ENCODE results near the gene TNIP1. TPM values are rescaled to one million over a fixed set of nuclear protein-coding genes. Genes with fewer than 3 reads are reported as not detected.

The TNIP1 gene
- total RNA-seq, 2 experiments from 2014 or later: 51.4 to 77.5 TPM

DNA sequence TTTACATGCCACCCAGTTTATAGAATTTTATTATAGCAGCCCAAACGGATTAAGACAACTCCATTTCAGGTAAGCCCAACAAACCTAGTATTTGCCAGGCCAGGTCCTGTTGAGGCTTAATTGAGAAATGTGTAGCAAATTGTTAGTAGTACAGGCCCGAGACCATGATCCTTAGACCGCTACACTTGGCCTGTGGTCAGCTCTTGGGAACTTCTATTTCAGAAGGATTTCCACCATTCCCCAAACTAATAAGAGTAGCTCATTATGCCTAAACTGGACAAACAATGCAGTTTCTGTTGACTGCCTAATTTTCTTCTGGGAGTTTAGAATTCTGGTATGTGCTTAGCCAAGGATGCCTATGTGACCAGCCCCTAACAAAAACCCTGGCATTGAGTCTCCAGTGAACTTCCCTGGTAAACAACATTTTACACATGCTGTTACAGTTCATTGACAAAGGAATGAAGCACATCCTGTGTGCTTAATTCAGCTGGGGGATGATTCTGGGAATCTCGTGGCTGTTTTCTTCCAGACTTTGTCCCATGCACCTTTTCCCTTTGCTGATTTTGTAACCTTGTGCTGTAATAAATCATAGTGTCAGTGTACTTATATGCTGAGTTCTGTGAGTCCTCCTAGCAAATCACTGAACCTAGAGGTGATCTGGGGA lies 66.0 kb downstream of the TNIP1 start:
- no peak overlapping the region for H3K4me3 ChIP-seq (ENCODE audit: low read depth, low read length, poor library complexity, severe bottlenecking)
- no peak overlapping the region for H3K4me2 ChIP-seq (ENCODE audit: low read length)
- H3K36me3 ChIP-seq (ENCODE audit: insufficient read depth, low read length): no peaks in the 10 kb centered on the region
- no peak for DNase-seq (ENCODE audit: low spot score)
- CTCF ChIA-PET (ENCODE audit: unreplicated experiment): no interaction called here
- no peak overlapping the region for H2AFZ ChIP-seq (ENCODE audit: low read length)
- no peaks in the 10 kb centered on the region for H3K4me1 ChIP-seq (ENCODE audit: insufficient read depth, low read length, poor library complexity, severe bottlenecking)
- BruUV-seq (replicated peaks): no TSS peak
- H3K9me2 ChIP-seq (ENCODE audit: insufficient read depth, low read length): no peaks in the 10 kb centered on the region
- intact Hi-C loops (cut with micrococcal nuclease; ENCODE audit: unreplicated experiment): no loop called here
- POLR2A ChIA-PET: interaction anchor here (1.0 to 1.4 kb wide), 2 partner anchors 10 to 264 kb away, joined by 3 to 4 read pairs; no protein-coding TSS in a partner anchor
- H3K27ac ChIP-seq (ENCODE audit: low read depth, low read length, poor library complexity, severe bottlenecking): no peak overlapping the region
- no peaks in the 10 kb centered on the region for H3K79me2 ChIP-seq (ENCODE audit: insufficient read depth, low read depth, low read length)
- no peaks in the 10 kb centered on the region for H3K9me3 ChIP-seq (ENCODE audit: low read length)
- TF ChIP-seq, protein P1, sequence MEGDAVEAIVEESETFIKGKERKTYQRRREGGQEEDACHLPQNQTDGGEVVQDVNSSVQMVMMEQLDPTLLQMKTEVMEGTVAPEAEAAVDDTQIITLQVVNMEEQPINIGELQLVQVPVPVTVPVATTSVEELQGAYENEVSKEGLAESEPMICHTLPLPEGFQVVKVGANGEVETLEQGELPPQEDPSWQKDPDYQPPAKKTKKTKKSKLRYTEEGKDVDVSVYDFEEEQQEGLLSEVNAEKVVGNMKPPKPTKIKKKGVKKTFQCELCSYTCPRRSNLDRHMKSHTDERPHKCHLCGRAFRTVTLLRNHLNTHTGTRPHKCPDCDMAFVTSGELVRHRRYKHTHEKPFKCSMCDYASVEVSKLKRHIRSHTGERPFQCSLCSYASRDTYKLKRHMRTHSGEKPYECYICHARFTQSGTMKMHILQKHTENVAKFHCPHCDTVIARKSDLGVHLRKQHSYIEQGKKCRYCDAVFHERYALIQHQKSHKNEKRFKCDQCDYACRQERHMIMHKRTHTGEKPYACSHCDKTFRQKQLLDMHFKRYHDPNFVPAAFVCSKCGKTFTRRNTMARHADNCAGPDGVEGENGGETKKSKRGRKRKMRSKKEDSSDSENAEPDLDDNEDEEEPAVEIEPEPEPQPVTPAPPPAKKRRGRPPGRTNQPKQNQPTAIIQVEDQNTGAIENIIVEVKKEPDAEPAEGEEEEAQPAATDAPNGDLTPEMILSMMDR (conservative IDR thresholded peaks at IDR 0.05; ENCODE audit: low read length): no peak
- TF ChIP-seq EZH2phosphoT487 (IDR thresholded peaks at IDR 0.05; ENCODE audit: borderline replicate concordance, low read depth, low read length): no peak
- H4K20me1 ChIP-seq (ENCODE audit: insufficient read depth, low read length): no peaks in the 10 kb centered on the region

DNA sequence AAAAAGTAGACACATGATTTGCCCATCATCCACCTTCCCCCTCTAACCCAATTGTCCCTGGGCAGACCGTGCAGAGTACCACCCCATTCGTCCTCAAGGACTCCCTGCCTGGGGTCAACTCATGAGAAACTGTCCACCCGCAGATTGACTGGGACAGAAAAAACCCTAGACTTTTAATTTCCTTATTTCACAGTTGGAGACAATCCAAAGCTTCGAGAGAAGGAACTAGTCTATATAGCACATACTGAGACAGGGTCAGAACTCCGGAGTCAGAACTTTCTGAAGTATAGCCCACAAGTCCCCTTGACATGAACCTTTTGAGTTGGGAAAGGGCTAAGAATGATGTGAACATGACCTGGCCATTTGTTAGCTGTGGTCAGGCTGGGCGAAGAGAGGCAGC lies 68.0 kb downstream of the TNIP1 start:
- no peak overlapping the region for H3K4me3 ChIP-seq (ENCODE audit: low read depth, low read length, poor library complexity, severe bottlenecking)
- no peak overlapping the region for H3K4me2 ChIP-seq (ENCODE audit: low read length)
- no peak overlapping the region for H3K27ac ChIP-seq (ENCODE audit: low read depth, low read length, poor library complexity, severe bottlenecking)
- BruUV-seq (replicated peaks): no TSS peak
- ChIA-PET CTCF (ENCODE audit: unreplicated experiment) (no interaction called here), POLR2A (no interaction called here)
- no peaks in the 10 kb centered on the region for H3K36me3 ChIP-seq (ENCODE audit: insufficient read depth, low read length)
- no peak for TF ChIP-seq EZH2phosphoT487 (IDR thresholded peaks at IDR 0.05; ENCODE audit: borderline replicate concordance, low read depth, low read length)
- TF ChIP-seq, protein P1 (conservative IDR thresholded peaks at IDR 0.05; ENCODE audit: low read length): no peak
- no peak for DNase-seq (ENCODE audit: low spot score)
- H3K4me1 ChIP-seq (ENCODE audit: insufficient read depth, low read length, poor library complexity, severe bottlenecking): no peaks in the 10 kb centered on the region
- H3K9me3 ChIP-seq (ENCODE audit: low read length): no peaks in the 10 kb centered on the region
- intact Hi-C loops (cut with micrococcal nuclease; ENCODE audit: unreplicated experiment): no loop called here
- H3K9me2 ChIP-seq (ENCODE audit: insufficient read depth, low read length): no peaks in the 10 kb centered on the region
- no peaks in the 10 kb centered on the region for H3K79me2 ChIP-seq (ENCODE audit: insufficient read depth, low read depth, low read length)
- H2AFZ ChIP-seq (ENCODE audit: low read length): no peak overlapping the region
- no peaks in the 10 kb centered on the region for H4K20me1 ChIP-seq (ENCODE audit: insufficient read depth, low read length)

DNA sequence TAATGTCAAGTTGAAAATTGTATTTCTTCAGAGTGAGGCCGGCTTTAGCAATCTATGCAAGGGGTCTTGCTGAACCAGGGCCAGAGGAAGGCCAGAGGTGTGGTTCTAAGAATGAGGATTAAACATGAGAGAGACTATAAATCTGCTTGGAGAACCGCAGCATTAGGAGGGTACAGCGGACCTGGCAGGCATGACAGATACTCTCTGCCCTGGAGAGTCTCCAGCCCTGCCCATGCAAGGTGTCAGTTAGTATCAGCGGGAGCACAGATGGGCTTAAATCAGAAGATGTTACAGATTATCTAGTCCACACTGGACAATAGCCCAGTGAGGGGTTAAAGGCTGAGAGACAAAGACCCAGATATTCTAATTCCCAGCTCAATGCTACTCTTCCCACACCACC lies 71.9 kb downstream of the TNIP1 start:
- ChIA-PET CTCF (ENCODE audit: unreplicated experiment) (no interaction called here), POLR2A (interaction anchor here (0.7 kb wide), 1 partner anchor 562 kb away, joined by 3 read pairs; no protein-coding TSS in a partner anchor)
- Histone ChIP-seq H4K20me1 (ENCODE audit: insufficient read depth, low read length) (no peaks in the 10 kb centered on the region), H3K9me2 (ENCODE audit: insufficient read depth, low read length) (no peaks in the 10 kb centered on the region), H2AFZ (ENCODE audit: low read length) (no peak overlapping the region), H3K4me2 (ENCODE audit: low read length) (no peak overlapping the region), H3K9me3 (ENCODE audit: low read length) (no peaks in the 10 kb centered on the region), H3K36me3 (ENCODE audit: insufficient read depth, low read length) (no peaks in the 10 kb centered on the region), H3K79me2 (ENCODE audit: insufficient read depth, low read depth, low read length) (no peaks in the 10 kb centered on the region), H3K27ac (ENCODE audit: low read depth, low read length, poor library complexity, severe bottlenecking) (no peak overlapping the region), H3K4me3 (ENCODE audit: low read depth, low read length, poor library complexity, severe bottlenecking) (no peak overlapping the region), H3K4me1 (ENCODE audit: insufficient read depth, low read length, poor library complexity, severe bottlenecking) (no peaks in the 10 kb centered on the region)
- BruUV-seq (replicated peaks): no TSS peak
- no peak for TF ChIP-seq EZH2phosphoT487 (IDR thresholded peaks at IDR 0.05; ENCODE audit: borderline replicate concordance, low read depth, low read length)
- TF ChIP-seq, protein P1 (conservative IDR thresholded peaks at IDR 0.05; ENCODE audit: low read length): no peak
- intact Hi-C loops (cut with micrococcal nuclease; ENCODE audit: unreplicated experiment): no loop called here
- DNase-seq (ENCODE audit: low spot score): no peak
